Gastrocnemius medialis (tissue), 4 donors: Measurements from ENCODE around the gene KTN1. TPM values are rescaled to one million over a fixed set of nuclear protein-coding genes. Genes with fewer than 3 reads are reported as not detected.

Experiments
- ATAC-seq, 2 donors: fragments of 150-250 bp; one replicate each; pipeline ENCODE4 v1.9.1; 2016
- DNase-seq, 2 donors: peaks; one replicate each; pipeline ENCODE4 v3.0.0-alpha.2; 2019
- H3K27ac ChIP-seq, 4 donors: fragments of 200-600 bp; sonication (generic); 1 replicate in 1 of 4; 2 replicates in 3 of 4; pipeline ENCODE4 v1.5.1; 2016 to 2018; ENCODE audit warnings: mild to moderate bottlenecking in 2 of 4, moderate library complexity in 1 of 4
- H3K27me3 ChIP-seq, 3 donors: fragments of 200-600 bp; sonication (generic) in 2 of 3; 1 replicate in 1 of 3; 2 replicates in 2 of 3; pipeline versions ENCODE4 v1.5.1 to v1.6.0; 2016 to 2019; ENCODE audit warnings: mild to moderate bottlenecking in 1 of 3, moderate library complexity in 1 of 3
- H3K36me3 ChIP-seq, 2 donors: fragments of 200-600 bp; sonication (generic) in 1 of 2; one replicate each; pipeline ENCODE4 v1.5.1; 2017 to 2018
- H3K4me1 ChIP-seq, 2 donors: fragments of 200-600 bp; sonication (generic) in 1 of 2; one replicate each; pipeline ENCODE4 v1.5.1; 2016 to 2017; ENCODE audit warnings: mild to moderate bottlenecking in 2 of 2
- H3K4me3 ChIP-seq, 4 donors: fragments of 200-600 bp; sonication (generic) in 3 of 4; 1 replicate in 1 of 4; 2 replicates in 3 of 4; pipeline ENCODE4 v1.5.1; 2016 to 2019; ENCODE audit warnings: mild to moderate bottlenecking in 2 of 4
- H3K9me3 ChIP-seq, 3 donors: fragments of 200-600 bp; sonication (generic) in 2 of 3; 1 replicate in 1 of 3; 2 replicates in 2 of 3; pipeline ENCODE4 v1.5.1; 2016 to 2019
- CTCF ChIP-seq, 5 experiments: fragments of 450-650 bp in 3 of 5; fragments of 200-600 bp in 2 of 5; sonication (generic) in 2 of 5; IDR thresholded peaks in 4 of 5; conservative IDR thresholded peaks in 1 of 5; 1 replicate in 4 of 5; 2 replicates in 1 of 5; pipeline ENCODE4 v1.5.1; 2016 to 2019; ENCODE audit warnings: antibody characterized with exemption in 5 of 5, mild to moderate bottlenecking in 3 of 5, moderate library complexity in 3 of 5
- POLR2A ChIP-seq, 2 donors: fragments of 450-650 bp; IDR thresholded peaks; one replicate each; pipeline ENCODE4 v1.6.1; 2017; ENCODE audit warnings: antibody characterized with exemption in 2 of 2, mild to moderate bottlenecking in 2 of 2, moderate library complexity in 2 of 2
- in situ Hi-C, 4 donors: fragments of 200-750 bp; cut with MboI; loops; one replicate each; pipeline versions ENCODE4 v1.15.0 to v1.8.0; 2017; ENCODE audit warnings: low sequenced_read_pairs in 4 of 4
- intact Hi-C: fragments of 100-400 bp; cut with DNase I; formaldehyde crosslinking; loops from one replicate; pipeline ENCODE4 v1.15.1; 2023; ENCODE audit warnings: low total_unique reads
- total RNA-seq, 4 donors: library from RNA; depleted of rRNA; stranded (reverse); fragments of >200 nt; gene quantifications; one replicate each; pipeline versions ENCODE4 v1.1.0 to v1.2.3, GENCODE V29; 2016

KTN1 gene
- total RNA-seq, 4 donors from 2014 or later: 256 to 373 (median 327) TPM

DNA sequence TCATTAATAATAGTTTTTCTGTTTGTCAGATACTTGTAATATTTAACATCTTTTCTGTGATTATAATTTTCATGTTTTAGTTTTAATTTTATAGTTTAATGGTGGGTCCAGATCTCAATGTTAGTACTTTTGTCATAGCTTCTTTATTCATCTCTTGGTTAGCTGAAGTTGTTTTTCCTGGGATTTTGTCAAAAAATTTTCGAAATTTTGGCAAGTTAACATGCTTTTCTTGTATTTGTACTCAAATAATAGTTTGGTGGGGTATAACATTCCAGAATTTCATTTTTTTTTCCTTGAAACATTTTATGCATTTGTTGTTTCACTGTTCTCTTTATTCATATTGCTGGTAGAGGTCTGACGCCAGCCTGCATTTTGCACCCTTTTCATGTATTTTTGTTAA lies 45.5 kb downstream of the KTN1 start:
- ATAC-seq (no peak), DNase-seq (no peak)
- intact Hi-C loops: no loop called here
- Histone ChIP-seq H3K4me3 (no peak overlapping the region), H3K9me3 (no peaks in the 10 kb centered on the region), H3K4me1 (peaks cover 32 to 33% of the 10 kb centered on the region in 2 donors), H3K36me3 (peaks cover 3 to 45% of the 10 kb centered on the region in 2 donors), H3K27ac (peak overlapping the region; percentile 41 to 60 (median 54)), H3K27me3 (no peaks in the 10 kb centered on the region)
- no peak for TF ChIP-seq CTCF (IDR thresholded peaks at IDR 0.05 in 4 of 5, conservative IDR thresholded peaks at IDR 0.05 in 1 of 5)
- no peak for TF ChIP-seq POLR2A (IDR thresholded peaks at IDR 0.05)
- in situ Hi-C loops: no loop called here

DNA sequence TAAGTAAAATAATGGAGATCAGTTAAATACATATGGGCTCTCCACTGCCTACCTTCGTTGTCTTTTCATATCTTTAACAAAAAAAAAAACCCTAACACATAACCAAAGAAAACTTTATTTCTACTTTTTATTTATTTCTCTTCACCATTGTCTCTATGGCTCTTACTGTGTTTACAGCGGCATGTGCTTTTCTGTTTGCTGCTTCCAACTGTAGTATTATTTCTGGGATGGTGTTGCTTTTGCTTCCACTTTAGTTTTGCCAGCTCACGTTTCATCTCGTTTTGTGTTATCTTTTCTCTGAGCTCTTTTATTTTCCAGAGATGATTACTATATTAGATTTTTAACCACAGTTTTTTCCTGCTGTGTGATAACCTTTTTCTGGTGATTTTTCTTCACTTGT lies 46.1 kb downstream of the KTN1 start:
- H3K4me1 ChIP-seq: peaks cover 32 to 33% of the 10 kb centered on the region in 2 donors
- no peak for TF ChIP-seq POLR2A (IDR thresholded peaks at IDR 0.05)
- no peak for TF ChIP-seq CTCF (IDR thresholded peaks at IDR 0.05 in 4 of 5, conservative IDR thresholded peaks at IDR 0.05 in 1 of 5)
- H3K27me3 ChIP-seq: no peaks in the 10 kb centered on the region
- peaks cover 0 to 40% of the 10 kb centered on the region in 2 donors for H3K36me3 ChIP-seq
- DNase-seq (no peak), ATAC-seq (peak in 1 of 2 donors; percentile 81)
- peak overlapping the region; percentile 41 to 60 (median 54) for H3K27ac ChIP-seq
- intact Hi-C loops (no loop called here), in situ Hi-C loops (no loop called here)
- no peak overlapping the region for H3K4me3 ChIP-seq
- no peaks in the 10 kb centered on the region for H3K9me3 ChIP-seq

- no peak for DNase-seq
- no peaks in the 10 kb centered on the region for H3K9me3 ChIP-seq
- H3K27ac ChIP-seq: no peak overlapping the region
- in situ Hi-C loops (no loop called here), intact Hi-C loops (no loop called here)
- no peak overlapping the region for H3K4me3 ChIP-seq
- peaks cover 0 to 34% of the 10 kb centered on the region in 2 donors for H3K36me3 ChIP-seq
- H3K4me1 ChIP-seq: peaks cover 25 to 32% of the 10 kb centered on the region in 2 donors
- H3K27me3 ChIP-seq: no peaks in the 10 kb centered on the region
- TF ChIP-seq CTCF (IDR thresholded peaks at IDR 0.05 in 4 of 5, conservative IDR thresholded peaks at IDR 0.05 in 1 of 5) (no peak), POLR2A (IDR thresholded peaks at IDR 0.05) (no peak)
- no peak for ATAC-seq
Observed at GRCh38 chr14:55628426-55628825, 48.4 kb downstream of the KTN1 start.

DNA sequence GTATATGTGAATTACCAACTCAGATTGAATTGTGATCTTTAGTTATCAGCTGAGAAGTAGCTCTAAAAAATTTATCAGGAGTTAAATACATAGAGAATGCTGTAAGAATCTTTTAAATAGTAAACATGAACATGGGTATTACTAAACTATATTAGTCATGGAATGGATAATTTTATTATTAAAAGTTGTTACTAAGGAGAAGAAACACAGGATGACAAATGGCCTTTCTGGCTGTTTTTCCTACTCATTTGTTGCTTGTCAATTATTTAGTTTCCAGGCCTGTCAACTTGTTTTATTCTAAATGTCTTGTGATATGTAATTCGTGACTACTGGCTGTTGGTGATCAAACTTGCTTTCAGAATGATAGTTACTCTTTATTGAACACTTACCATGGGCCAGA lies 58.7 kb downstream of the KTN1 start:
- Histone ChIP-seq H3K4me1 (peaks cover 3 to 5% of the 10 kb centered on the region in 2 donors), H3K36me3 (peaks cover 0 to 79% of the 10 kb centered on the region in 2 donors), H3K27ac (peak overlapping the region in 1 of 4 donors; percentile 33), H3K9me3 (no peaks in the 10 kb centered on the region), H3K4me3 (no peak overlapping the region), H3K27me3 (no peaks in the 10 kb centered on the region)
- in situ Hi-C loops (no loop called here), intact Hi-C loops (no loop called here)
- ATAC-seq (no peak), DNase-seq (no peak)
- TF ChIP-seq CTCF (IDR thresholded peaks at IDR 0.05 in 4 of 5, conservative IDR thresholded peaks at IDR 0.05 in 1 of 5) (no peak), POLR2A (IDR thresholded peaks at IDR 0.05) (no peak)

- H3K4me3 ChIP-seq: no peak overlapping the region
- in situ Hi-C loops (no loop called here), intact Hi-C loops (no loop called here)
- H3K36me3 ChIP-seq: peaks cover 0 to 57% of the 10 kb centered on the region in 2 donors
- ATAC-seq: no peak
- no peaks in the 10 kb centered on the region for H3K27me3 ChIP-seq
- H3K9me3 ChIP-seq: no peaks in the 10 kb centered on the region
- no peak overlapping the region for H3K27ac ChIP-seq
- no peak for DNase-seq
- no peak for TF ChIP-seq CTCF (IDR thresholded peaks at IDR 0.05 in 4 of 5, conservative IDR thresholded peaks at IDR 0.05 in 1 of 5)
- TF ChIP-seq POLR2A (IDR thresholded peaks at IDR 0.05): no peak
- peaks cover 28 to 29% of the 10 kb centered on the region in 2 donors for H3K4me1 ChIP-seq
Observed at GRCh38 chr14:55641290-55641689, 61.3 kb downstream of the KTN1 start.
